Hematopoietic multipotent progenitor cell treated with erythropoietin and hydrocortisone succinate and interleukin-3 and kit ligand, for 4 days (in vitro differentiated cells): ENCODE results near the gene CHD3.
A peak's percentile ranks its signal among the peaks of the same experiment; 100 is the strongest.

ENCODE experiments used
- DNase-seq: peaks from one replicate; pipeline ENCODE4 v3.0.0-alpha.2; 2015

CHD3 gene

DNA sequence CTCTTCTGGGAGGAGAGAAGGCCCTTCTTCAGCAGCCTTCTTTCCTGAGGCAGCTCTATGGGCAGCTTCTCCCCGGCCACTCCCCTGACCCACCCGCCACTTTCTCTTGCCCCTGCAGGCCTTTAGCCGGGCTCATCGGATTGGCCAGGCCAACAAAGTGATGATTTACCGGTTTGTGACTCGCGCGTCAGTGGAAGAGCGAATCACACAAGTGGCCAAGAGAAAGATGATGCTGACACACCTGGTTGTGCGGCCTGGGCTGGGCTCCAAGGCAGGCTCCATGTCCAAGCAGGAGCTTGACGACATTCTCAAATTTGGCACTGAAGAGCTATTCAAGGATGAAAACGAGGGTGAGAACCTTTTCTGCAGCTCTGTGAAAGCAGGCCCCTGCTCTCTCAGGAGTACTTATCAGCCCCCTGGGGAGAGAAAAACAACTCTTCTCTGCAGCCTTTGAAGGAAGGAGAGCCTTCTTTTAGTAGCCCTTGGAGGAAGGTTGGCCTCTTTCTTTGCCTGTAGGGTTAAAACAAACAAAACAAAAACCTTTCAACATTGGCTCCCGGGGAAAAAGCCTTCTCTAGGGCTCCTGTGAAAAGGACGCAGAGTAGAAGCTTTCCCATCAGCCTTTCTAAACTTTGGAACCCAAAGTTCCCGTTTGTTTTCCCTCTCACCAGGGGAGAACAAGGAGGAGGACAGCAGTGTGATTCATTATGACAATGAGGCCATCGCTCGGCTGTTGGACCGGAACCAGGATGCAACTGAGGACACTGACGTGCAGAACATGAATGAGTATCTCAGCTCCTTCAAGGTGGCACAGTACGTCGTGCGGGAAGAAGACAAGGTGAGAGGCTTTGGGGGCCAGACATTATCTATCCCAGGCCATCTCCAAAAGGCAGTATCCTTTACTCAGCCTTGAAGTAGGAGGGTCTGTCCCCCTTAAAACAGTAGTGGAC, 14.8 kb downstream of the CHD3 start:
- no peak for DNase-seq

DNA sequence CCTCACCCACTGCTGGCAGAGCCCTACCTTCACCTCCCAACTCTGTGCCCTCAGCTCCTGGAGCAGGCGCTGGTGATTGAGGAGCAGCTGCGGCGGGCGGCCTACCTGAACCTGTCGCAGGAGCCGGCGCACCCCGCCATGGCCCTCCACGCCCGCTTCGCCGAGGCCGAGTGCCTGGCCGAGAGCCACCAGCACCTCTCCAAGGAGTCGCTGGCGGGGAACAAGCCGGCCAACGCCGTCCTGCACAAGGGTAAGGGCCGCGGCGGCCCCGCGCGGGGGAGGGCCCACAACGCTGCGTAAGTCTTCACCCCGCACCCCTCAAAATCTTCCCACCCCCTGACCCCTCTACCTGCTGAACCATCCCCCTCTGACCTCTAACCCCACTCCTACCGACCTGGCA, 20.5 kb downstream of the CHD3 start:
- no peak for DNase-seq

DNA sequence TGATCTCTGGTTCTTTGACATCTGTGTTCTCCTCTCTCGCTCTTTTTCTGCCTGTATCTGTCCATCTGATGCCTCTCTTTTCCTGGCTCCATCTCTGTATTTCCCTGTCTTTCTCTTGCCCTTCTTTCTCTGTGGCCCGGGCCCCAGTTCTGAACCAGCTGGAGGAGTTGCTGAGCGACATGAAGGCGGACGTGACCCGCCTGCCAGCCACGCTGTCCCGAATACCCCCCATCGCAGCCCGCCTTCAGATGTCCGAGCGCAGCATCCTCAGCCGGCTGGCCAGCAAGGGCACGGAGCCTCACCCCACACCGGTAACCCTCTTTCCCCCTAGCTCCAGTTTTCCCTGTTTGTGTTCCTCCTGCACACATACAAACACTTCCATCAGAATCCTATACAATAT, 21.7 kb downstream of the CHD3 start:
- no peak for DNase-seq

DNA sequence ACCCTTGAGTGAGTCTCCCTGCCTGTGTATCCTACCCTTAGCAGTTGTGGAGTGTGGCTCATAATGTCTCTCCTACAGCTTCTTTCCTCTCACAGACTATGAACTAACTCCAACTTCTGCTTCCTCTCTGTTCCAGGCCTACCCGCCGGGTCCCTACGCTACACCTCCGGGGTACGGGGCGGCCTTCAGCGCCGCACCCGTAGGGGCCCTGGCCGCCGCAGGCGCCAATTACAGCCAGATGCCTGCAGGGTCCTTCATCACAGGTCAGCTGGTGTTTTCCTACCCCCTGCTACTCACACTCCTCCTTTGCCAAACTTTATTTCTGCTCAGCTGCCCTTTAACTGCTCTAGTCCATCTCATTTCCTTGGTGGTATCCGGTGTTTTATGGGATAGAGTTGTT, 22.1 kb downstream of the CHD3 start:
- DNase-seq: no peak

DNA sequence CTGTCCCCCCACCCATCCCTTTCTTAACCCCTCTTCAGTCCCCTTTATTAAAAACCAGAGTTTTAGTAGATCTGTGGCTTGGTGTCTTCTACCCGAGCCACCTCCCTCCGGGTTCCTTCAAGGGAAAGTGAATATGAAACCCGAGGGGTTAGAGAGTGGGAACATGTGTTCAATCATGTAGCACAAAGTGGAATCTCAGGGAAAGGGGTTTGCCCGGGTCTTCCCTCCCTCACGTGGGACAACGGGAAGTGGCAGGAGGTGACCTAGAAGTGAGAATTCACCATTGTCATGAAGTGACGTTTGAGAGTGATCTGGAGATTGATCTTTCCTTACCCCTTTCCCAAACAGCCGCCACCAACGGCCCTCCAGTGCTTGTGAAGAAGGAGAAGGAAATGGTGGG, 22.5 kb downstream of the CHD3 start:
- no peak for DNase-seq

DNA sequence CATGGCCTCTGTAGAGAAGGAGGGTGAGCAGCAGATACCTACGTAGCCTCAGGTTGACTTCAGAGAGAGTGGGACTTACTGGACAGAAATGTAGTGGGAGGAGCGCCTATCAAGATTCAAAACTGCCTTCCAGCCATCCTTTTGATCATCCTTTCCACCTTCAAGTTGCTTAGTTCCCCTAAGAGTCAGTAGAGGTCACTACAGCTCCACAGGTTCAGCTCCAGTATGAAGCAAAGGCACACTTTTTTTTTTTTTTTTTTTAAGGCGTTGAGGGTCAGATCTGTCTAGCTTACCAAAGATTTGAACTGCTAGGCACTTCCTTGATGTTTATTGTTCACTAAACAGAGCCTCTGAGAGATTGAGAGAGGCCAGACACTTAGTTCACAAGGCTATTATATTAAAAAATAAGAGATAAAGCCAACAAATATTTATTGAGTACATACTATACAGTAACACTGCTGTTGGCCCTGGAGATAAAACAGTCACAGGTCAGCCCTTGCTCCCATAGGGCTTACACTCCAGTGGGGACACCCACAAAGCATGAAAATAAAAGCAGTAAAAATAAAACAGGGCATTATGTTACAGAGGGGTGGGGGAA, 24.4 kb downstream of the CHD3 start:
- DNase-seq: peak; percentile 94

DNA sequence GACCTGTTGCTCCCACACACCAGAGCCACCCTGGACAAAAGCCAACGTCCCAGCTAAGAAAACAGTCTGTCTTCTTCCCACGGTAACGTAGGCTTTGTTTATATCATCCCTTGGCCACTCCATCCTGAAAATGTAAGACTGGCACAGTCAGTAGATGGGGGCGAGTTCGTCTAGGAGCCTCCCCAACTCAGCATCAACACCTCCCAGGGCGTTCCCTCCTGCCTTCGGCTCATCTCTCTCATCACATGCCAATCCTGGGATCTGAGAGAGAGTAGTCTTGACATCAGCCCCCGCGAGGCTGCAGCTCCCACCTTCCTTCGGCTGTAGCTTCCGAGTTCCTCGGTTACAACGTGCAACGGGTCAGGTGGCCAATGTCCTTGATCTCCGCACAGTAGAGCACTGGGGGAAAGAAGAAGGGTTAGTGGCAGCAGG, 26.6 kb downstream of the CHD3 start:
- no peak for DNase-seq

DNA sequence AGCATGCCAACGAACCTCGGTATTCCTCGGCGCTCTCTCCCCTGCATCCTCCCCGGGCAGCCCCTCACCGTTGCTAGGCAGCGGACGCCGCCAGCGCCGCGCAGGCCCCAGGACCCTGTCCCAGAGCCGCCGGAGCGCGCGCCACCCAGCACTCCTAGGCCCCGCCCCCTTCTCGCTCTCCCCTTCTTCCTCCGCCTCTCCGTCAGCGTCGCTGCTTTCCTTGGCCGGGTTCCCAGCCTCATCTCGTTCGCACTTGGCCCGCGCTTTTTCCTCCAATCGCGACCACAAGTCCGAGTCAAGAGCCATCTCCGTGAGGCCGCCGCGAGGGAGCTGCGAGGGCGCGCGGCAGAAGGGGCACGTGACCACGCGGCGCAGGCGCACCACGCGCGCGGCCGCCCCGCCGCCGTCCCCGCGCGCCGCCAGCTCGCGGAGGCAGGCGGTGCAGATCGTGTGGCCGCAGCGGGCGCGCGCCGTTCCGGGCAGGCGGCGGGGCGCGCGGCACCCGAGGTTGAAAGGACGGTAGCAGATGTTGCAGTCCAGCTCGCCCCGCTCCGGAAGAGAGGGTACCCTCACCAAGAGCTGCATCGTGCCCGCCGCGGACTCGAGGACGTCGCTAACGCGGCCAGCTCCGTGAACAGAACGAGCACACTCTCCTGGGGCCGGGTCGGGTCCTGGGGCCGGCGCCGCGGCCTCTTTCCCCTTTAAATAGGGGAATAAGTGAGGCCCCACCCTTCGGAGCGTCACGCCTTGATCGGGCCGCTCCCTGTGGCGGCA, 27.2 kb downstream of the CHD3 start, which contains the start of gene RNF227:
Gene RNF227 (minus strand): TSS at position 679 of the 774 bp plus-strand sequence. CDS start 94 bp downstream, at position 585.
- DNase-seq: peak; percentile 97

DNA sequence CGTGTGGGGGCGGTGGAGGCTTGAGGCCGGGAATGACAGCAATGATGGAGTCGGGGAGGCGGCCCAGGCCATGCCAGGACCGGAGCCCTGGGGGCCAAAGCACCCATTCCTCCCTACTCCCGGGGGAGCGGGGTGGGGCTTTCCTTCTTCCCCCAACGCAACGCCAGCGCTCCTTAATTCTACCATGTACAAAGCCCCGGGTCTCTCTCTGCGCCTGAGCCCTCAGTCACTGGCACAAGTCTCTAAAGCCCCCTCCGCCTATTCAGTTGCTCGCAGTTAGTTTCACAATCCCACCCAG, 27.7 kb downstream of the CHD3 start:
- DNase-seq: no peak

DNA sequence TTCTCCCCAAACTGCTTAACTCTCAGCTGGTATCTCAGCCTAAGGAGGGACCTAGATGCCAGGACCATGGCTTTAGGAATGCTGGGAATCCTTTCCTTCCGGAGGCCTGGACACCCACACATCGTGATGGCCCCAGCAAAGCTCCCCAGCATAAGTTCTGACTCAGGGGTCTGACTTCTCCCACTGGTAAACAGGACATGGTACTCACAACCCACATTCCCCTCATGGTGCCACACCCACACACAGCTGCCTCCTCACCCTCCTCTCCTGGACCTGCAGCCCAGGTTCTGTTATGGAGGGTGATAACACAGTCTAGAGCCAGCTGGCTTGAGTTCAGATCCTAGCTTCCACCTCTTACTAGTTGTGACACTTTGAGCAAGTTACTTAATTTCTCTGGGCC, 28.2 kb downstream of the CHD3 start:
- DNase-seq: peak; percentile 22

DNA sequence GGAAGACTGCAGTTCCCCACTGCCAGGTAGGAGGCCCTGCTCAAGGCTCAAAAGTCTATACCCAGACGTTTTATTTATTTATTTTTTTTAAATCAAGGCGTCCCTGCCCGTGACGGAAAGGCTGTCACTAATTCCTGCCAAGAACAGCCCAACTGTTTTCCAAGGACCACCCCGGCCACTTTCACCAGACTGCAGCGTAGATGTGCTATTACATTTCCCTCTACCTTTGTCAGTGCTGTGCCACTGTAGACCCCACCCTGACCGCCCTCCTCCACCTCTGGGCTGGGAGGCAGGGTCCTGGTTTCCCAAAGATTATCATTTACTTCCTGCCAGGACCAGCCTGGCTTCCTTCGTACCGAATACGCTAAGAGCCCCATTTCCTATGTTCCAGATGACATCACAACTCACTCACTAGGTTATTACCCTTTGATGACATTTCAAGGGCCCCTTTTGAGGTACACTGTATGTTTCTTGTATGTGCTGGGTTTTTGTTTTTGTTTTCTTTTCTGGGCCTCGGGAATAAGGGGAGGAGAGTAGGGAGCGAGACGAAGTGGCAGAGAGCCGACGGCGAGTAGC, 33.8 kb downstream of the CHD3 start:
- no peak for DNase-seq

DNA sequence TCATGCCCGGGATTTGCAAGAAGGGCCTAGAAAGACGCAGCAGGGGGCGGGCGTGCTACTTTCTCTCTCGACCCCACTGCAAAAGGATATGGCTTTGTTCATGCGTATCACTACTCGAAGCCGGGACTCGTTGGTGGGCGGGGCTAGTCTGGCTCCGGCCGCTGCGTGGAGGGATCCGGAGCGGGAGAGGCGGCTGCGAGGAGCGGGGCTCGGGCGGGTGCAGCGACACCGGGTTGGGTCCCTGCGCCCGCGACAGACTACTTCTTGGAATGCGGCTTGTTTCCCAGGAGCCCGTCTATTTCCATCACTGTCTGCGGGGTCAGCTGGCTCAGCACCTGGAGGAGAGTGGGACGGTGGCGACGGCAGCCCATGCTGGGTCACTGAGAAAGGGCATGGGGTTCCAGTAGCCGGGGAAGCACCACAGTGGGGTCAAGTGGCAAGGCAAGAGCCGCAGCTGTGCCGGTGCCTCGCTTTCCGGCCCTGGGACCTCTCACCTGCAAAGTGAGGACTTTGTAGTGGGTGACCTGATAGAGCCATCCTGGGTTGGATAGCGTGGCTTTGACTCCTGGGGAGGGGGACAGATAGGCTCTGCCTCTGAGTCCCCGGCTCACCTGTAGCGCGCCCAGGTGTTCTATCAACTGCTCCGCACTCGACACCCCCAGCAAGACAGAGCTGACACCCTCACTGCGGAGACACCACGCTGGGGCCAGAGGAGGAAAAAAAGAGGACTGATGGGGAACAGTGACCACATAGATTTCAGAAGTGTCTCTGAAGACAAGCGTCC, 34.4 kb downstream of the CHD3 start:
- peak; percentile 91 for DNase-seq

DNA sequence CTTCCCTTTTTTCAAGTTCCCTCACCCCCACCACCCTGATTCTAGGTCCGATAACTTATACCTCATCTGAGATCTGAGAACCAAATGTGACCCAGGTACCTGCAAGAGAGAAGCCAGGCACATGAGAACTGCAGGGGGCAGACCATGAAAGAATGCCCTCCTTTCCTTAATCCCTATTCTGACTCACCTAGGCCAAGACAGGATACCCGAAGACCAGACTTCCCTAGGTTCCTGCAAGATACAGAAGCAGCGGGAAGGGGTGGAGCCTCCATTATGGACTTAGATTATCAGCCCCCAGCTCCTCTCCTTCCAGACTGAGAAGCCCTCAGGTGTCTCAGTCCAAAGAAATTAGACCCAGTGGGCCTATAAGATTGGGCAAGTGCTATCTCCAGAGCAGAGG, 39.0 kb downstream of the CHD3 start:
- DNase-seq: no peak

DNA sequence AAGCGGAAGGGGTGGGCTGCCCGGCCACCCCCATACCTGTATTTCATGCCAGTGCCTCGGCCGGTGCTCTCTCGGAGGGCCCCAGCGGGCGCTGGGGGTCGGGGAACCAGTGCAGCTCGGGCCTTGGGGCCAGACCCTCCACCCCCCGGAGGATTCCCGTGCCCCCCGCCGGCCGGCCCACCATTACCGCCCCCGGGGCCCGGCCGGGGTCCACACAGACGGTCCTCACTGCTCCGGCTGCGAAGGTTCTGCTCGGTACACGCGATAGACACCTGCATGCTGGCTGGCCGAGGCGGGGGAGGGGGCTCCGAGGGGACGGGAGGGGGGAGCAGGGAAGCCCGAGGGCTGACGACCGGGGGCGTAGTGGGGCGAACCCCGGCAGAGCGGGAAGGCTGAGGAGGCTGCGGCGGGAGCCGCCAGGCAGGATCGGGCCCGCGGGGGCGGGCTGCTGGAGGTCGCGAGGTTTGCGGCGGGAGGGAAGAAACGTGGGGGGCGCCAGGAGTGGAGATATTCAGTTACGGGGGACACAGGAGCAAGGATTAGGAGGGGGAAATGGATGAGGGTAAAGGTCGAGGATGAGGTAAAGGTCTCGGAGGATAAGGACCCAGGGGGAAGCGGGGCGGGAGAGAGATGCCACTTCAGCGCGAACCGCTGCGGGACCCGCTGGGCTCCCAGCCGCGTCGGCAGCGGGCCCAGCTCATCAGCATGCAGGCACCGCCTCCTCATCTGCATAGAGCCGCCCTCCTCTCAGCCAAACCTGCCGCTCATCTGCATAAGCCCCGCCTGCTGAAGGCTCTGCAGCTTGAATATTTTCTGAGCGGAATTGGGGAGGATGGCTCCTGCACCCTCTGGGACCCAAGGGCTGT, 40.8 kb downstream of the CHD3 start, which contains the start of gene KCNAB3:
Gene KCNAB3 (minus strand): TSS at position 699 of the 866 bp plus-strand sequence. CDS start 421 bp downstream, at position 278.
- DNase-seq: peak; percentile 52

DNA sequence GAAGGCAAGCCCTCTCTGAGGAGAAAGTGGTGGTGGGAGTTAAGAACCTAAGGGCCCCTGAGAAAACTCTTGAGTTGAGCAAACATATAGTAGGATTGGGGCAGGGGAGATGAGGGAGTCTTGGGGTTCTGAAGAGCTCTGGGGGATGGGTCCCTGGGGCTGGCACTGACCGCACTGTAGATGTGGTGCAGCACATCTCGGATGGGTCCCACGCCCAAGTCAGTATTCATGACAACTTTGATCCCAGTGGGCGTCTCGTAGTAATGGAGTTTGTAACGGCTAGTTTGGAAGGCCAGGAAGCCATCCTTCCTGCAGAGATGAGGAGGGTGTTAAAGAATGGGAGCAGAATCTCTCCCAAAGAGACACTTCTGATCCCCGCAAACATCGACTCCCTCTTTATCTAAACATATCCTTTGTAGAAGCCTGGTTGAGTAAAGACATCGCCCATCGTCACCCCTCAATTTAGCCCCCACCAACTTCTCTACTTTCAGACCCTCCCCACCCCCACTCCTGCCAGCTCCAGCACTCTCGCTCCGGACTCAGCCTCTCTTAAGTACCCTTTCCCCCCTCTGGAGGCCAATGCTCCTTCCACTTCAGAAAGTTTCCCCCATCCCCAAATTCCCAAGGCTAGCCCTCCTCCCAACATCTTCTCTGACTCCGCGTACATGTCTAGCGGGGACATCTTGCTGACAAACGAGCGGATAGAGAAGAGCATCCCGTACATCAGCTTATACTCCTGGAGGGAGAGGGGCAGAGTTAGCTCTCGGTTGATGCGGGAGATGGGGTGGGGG, 42.4 kb downstream of the CHD3 start:
- DNase-seq: no peak

DNA sequence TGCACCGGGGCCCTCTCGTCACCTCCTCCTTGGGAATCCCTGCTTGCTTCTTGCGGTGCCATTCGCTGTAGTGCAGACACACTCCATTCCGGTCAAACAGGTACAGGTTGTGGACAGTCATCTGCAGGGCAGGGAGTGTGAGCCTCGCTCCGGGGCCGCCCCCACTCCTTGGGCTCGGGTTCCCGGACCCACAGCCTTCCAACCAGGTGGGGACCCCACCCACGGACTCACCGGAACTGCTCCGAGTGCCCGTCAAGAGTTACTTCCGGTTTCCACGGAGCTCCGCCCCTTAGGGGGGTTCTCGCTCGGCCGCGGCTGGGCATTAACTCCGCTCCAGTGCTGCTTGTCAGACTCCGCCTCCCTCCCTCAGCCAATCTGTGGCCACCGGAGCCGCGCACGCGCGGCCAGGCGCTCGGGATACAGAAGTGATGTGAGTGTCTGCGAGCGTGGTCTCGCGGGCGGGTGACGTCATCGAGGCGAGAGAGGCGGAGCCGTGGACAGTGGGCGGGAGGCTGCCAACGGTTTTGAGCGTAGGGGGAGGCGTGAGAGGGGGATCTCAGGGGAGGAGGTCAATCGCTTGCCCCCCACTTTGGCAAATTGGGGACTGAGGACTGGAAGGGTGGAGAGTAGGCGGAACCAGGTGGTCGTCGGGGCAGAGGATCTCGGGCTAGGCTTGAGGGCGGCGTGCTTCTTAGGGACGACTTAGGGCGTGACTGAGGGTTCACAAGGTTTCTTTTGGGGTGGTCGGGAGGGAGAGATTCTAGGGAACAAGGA, 43.3 kb downstream of the CHD3 start, which contains the start of the genes CNTROB and TRAPPC1:
Gene CNTROB (plus strand): TSS at position 498 of the 774 bp plus-strand sequence. CDS start 874 bp downstream, outside the sequence.
Gene TRAPPC1 (minus strand): TSS at position 238 of the 774 bp plus-strand sequence. CDS start 117 bp downstream, at position 121.
- peak; percentile 100 for DNase-seq

DNA sequence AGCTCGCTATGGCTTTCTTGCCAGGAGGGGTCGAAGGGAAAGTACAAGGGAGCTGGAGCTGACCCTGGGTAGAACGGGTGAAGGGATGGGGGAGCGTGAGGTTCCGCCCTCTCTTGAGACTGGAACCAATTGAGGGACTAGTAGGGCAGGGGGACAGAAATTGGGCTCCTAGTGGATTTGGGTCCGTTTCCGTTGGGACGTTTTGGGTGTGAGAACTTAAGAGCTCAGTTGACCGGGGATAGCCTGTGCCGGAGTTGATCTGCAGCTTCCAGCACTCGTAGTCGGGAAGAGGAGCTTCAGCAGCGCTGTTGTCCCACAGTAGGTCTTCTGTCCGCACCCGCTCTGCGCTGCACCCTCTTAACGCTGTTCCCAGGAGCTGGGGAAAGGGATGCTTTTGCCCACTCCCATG, 43.9 kb downstream of the CHD3 start:
- peak; percentile 62 for DNase-seq

DNA sequence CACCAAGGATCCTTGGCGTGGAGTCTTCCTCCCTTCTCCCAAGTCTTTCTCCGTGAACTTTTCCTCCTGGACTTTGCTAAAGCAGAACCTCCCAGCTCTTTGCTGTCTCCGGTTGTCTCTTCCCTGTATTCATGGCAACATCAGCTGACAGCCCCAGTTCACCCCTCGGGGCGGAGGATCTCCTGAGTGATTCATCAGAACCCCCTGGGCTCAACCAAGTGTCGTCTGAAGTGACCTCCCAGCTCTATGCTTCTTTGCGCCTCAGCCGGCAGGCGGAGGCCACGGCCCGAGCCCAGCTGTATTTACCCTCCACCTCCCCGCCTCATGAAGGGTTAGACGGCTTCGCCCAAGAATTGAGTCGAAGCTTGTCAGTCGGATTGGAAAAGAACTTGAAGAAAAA, 44.4 kb downstream of the CHD3 start:
- DNase-seq: peak; percentile 88

DNA sequence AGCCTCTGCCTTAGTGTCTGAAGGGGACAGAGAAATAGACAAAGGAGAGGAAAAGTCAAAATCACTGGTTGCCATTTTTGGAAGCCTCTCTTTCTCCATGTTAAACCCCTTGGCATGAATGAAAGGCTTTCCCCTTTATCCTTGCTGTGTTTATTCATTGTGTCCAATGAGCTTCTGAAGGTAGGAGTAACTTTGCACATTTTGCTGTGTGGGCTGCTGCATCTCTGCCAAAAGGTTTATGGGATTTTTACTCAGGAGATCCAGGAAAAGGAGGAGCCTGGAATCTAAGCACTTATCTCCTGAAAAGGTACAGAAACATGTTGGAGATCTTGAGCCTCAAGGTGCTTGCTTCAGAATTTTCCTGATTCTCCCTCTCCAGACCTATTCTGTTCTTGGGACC, 47.3 kb downstream of the CHD3 start:
- no peak for DNase-seq
